ENCODE measurements around the gene RAB5B. TPM values are rescaled to one million over a fixed set of nuclear protein-coding genes. Genes with fewer than 3 reads are reported as not detected.

Gene RAB5B
- total RNA-seq, 1 donor from 2014 or later, result 111 TPM

DNA sequence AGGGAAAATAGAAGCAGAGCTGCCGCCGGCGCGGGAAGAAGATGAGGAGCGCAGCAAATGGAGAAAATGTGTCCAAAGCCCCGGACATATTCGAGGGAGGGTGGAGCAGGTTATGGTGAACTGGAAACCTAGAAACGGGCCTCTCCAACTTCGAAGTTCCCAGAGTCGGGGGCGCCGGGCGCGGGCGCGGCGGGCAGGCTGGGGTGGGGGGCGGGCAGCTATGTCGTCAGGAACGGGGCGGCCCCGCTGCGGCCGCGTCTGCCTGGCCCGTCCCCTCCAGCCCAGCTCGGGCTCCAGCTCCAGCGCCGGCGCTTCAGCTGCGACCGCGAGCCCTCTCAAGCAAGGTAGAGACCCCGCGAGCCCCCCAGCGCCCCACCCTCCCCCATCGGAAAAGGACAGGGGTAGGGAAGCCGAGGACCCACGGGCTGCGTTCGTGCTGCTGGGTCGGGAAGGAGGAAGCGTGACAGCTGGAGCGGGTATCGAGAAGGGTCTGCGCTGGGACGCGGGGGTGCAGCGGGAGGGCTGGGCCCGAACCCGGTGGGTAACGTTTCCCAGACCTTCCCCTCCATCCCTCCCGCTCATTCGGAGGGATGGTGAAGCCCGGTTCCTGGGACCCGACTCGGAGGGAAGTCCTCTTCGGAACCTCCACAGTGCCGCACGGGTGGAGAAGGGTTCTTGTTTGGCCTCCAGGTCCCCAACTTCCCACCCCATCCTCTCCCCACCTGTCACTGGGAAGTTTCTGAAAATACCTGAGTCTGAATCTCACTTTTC is 41.9 kb upstream of the RAB5B start:
- no peaks in the 10 kb centered on the region for H3K27me3 ChIP-seq (ENCODE audit: low read depth)
- peaks cover 65% of the 10 kb centered on the region for H3K4me1 ChIP-seq
- peak overlapping the region; percentile 81 for H3K27ac ChIP-seq (replicated peaks)
- peak; percentile 68 for DNase-seq
- TF ChIP-seq, protein P1, sequence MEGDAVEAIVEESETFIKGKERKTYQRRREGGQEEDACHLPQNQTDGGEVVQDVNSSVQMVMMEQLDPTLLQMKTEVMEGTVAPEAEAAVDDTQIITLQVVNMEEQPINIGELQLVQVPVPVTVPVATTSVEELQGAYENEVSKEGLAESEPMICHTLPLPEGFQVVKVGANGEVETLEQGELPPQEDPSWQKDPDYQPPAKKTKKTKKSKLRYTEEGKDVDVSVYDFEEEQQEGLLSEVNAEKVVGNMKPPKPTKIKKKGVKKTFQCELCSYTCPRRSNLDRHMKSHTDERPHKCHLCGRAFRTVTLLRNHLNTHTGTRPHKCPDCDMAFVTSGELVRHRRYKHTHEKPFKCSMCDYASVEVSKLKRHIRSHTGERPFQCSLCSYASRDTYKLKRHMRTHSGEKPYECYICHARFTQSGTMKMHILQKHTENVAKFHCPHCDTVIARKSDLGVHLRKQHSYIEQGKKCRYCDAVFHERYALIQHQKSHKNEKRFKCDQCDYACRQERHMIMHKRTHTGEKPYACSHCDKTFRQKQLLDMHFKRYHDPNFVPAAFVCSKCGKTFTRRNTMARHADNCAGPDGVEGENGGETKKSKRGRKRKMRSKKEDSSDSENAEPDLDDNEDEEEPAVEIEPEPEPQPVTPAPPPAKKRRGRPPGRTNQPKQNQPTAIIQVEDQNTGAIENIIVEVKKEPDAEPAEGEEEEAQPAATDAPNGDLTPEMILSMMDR (IDR thresholded peaks at IDR 0.05; ENCODE audit: borderline replicate concordance), result no peak
- peak overlapping the region; percentile 84 for H3K4me3 ChIP-seq
- H3K36me3 ChIP-seq, result no peaks in the 10 kb centered on the region
- intact Hi-C loops (cut with micrococcal nuclease), result loop anchor here (10.0 kb wide), 1 partner anchor 107 kb away; the partner anchor contains the start of gene DNAJC14
- H3K9me3 ChIP-seq (replicated peaks), result no peaks in the 10 kb centered on the region

DNA sequence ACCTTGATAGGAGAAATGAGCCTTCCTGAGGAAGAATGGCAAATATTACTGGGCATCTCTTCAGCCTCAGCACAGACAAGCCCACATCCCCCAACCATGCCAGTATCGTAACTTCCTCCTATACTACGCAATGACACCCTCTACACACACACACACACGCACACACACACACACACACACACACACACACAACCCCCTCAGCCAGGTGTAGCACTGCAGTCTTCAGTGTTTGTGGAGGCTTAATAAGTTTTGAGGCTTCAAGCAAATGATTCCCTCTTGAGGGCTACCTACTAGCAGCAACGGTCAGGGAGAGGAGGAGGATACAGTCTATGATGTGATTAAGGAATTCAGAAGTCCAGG is 41.3 kb upstream of the RAB5B start:
- no peaks in the 10 kb centered on the region for H3K9me3 ChIP-seq (replicated peaks)
- TF ChIP-seq, protein P1 (IDR thresholded peaks at IDR 0.05; ENCODE audit: borderline replicate concordance), result no peak
- DNase-seq, result no peak
- H3K27me3 ChIP-seq (ENCODE audit: low read depth), result no peaks in the 10 kb centered on the region
- H3K36me3 ChIP-seq, result no peaks in the 10 kb centered on the region
- no peak overlapping the region for H3K27ac ChIP-seq (replicated peaks)
- H3K4me1 ChIP-seq, result peaks cover 60% of the 10 kb centered on the region
- intact Hi-C loops (cut with micrococcal nuclease), result loop anchor here (10.0 kb wide), 1 partner anchor 108 kb away; the partner anchor contains the start of gene DNAJC14
- H3K4me3 ChIP-seq, result peak overlapping the region; percentile 84

DNA sequence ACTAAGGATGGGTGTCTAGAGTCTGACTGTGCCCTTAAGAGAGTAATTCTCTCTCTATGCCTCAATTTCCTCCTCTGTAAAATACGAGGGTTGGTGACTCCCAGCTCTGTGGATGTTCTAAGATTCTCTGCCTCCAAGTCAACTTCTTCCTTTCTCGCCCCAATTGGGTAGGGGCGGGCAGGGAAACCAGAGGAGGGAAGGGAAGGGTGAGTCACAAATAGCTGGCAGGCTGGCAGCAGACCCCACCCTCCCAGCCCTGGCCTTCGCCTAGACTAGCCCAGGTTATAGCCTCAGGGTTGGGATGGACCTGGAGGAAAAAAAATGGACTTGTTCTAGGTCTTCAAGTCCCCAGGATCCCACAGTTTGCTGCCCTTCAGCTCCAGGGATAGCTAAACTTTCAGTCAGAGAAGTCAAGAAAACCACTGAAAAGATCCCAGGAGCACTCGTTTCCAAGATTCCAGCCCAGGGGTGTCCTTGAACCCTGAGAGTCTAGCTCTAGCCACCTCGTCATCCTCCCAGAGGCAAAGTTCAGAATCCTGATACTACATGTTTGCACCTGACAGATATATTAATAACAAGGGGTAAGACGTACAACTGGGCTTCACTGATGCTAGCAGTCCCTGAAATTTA is 40.6 kb upstream of the RAB5B start:
- TF ChIP-seq, protein P1 (IDR thresholded peaks at IDR 0.05; ENCODE audit: borderline replicate concordance), result no peak
- no peaks in the 10 kb centered on the region for H3K27me3 ChIP-seq (ENCODE audit: low read depth)
- H3K36me3 ChIP-seq, result no peaks in the 10 kb centered on the region
- H3K9me3 ChIP-seq (replicated peaks), result no peaks in the 10 kb centered on the region
- H3K4me1 ChIP-seq, result peaks cover 53% of the 10 kb centered on the region
- intact Hi-C loops (cut with micrococcal nuclease), result loop anchor here (10.0 kb wide), 1 partner anchor 108 kb away; the partner anchor contains the start of gene DNAJC14
- no peak overlapping the region for H3K27ac ChIP-seq (replicated peaks)
- H3K4me3 ChIP-seq, result peak overlapping the region; percentile 84
- DNase-seq, result no peak

DNA sequence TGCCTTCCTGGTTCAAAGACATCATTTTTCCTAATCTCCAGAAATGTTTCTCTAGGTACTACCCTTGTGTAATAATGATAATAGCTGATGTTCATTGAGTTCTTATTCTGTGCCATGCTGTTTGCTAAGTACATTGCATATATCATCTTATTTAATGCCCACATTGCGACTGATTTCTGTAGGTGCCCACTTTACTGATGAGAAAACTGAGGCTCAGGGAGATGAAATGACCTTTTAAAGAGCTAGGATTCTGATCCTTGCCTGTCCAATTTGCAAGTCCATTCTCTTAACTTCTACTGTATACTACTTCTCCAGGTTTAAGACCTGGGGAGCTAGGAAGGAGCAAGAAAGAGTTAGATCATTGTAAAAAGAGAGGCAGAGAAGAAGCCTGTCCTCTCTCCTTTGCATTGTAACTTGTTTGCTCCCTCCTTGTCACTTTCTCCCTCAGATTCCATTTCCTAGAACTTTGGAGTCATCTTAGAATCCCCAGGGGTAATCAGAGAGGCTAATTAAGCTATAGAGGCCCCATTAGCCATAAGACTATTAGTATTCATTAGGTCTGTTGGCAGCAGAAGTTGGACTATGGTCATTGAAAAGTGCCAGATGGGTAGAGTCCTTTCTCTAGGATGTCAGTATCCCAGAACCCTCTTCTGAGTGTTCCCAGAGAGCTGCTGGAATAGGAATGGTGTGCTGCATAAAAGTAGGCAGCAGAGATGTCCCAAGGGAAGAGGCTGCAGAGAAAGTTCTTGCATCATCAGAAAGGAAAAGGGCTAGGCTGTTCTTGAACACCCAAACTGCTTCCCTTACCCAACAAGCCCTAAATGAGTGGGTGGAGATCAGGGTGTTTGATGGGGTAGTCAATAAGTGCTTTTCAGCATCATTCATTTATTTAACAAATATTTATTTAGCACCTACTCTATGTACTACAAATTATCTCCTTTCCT is 39.8 kb upstream of the RAB5B start:
- Histone ChIP-seq H3K27me3 (ENCODE audit: low read depth) (no peaks in the 10 kb centered on the region), H3K36me3 (no peaks in the 10 kb centered on the region), H3K9me3 (replicated peaks) (no peaks in the 10 kb centered on the region), H3K4me1 (peaks cover 45% of the 10 kb centered on the region), H3K4me3 (no peak overlapping the region), H3K27ac (replicated peaks) (no peak overlapping the region)
- intact Hi-C loops (cut with micrococcal nuclease), result loop anchor here (10.0 kb wide), 1 partner anchor 109 kb away; the partner anchor contains the start of gene DNAJC14
- no peak for DNase-seq
- TF ChIP-seq, protein P1 (IDR thresholded peaks at IDR 0.05; ENCODE audit: borderline replicate concordance), result no peak

DNA sequence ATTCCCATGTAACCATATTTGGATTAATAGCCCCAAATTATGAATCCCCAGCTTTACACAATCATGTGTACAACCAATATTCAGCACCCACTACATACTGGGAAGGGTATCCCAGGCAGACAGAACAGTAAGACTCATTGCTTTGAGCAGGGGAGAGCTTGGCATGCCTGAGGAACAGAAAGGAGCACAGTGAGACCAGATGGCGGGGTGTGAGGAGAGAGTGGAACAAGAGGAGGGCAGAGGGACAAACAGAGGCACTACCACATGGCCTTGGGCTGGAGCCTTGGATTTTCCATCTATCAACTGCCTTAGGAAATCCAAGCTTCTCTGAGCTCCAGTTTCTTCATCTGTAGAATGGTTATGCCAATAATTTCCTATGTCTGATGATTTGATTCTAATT is 39.1 kb upstream of the RAB5B start:
- intact Hi-C loops (cut with micrococcal nuclease), result loop anchor here (5.0 to 10.0 kb wide), 2 partner anchors 110 to 197 kb away; partner anchors contain the start of gene DNAJC14
- no peak for DNase-seq
- H3K27ac ChIP-seq (replicated peaks), result no peak overlapping the region
- no peaks in the 10 kb centered on the region for H3K9me3 ChIP-seq (replicated peaks)
- no peaks in the 10 kb centered on the region for H3K27me3 ChIP-seq (ENCODE audit: low read depth)
- peaks cover 44% of the 10 kb centered on the region for H3K4me1 ChIP-seq
- no peak overlapping the region for H3K4me3 ChIP-seq
- TF ChIP-seq, protein P1 (IDR thresholded peaks at IDR 0.05; ENCODE audit: borderline replicate concordance), result no peak
- H3K36me3 ChIP-seq, result no peaks in the 10 kb centered on the region
